Suprapubic skin (tissue), 4 donors: ENCODE results near the gene BPI. TPM values are rescaled to one million over a fixed set of nuclear protein-coding genes. Genes with fewer than 3 reads are reported as not detected.
A peak's percentile ranks its signal among the peaks of the same experiment; 100 is the strongest.
"Not testable (repeated sequence)": the region's sequence is repeated elsewhere in the genome, so short reads cannot be mapped to it uniquely, and the experiment has no call there.

Source experiments
- DNase-seq, 2 donors: peaks; one replicate each; pipeline ENCODE4 v3.0.0-alpha.2; 2019; ENCODE audit warnings: low spot score in 2 of 2
- H3K27ac ChIP-seq: fragments of 200-600 bp; sonication (generic); one replicate; pipeline ENCODE4 v1.5.1; 2019
- H3K27me3 ChIP-seq: fragments of 200-600 bp; sonication (generic); one replicate; pipeline ENCODE4 v1.5.1; 2019
- H3K36me3 ChIP-seq: fragments of 200-600 bp; sonication (generic); one replicate; pipeline ENCODE4 v1.5.1; 2019
- H3K4me1 ChIP-seq: fragments of 200-600 bp; sonication (generic); one replicate; pipeline ENCODE4 v1.5.1; 2019
- H3K4me3 ChIP-seq: fragments of 200-600 bp; sonication (generic); one replicate; pipeline ENCODE4 v1.5.1; 2019; ENCODE audit warnings: mild to moderate bottlenecking
- H3K9me3 ChIP-seq: fragments of 200-600 bp; sonication (generic); one replicate; pipeline ENCODE4 v1.5.1; 2019
- CTCF ChIP-seq, 2 donors: fragments of 200-600 bp in 1 of 2; fragments of 450-650 bp in 1 of 2; sonication (generic) in 1 of 2; IDR thresholded peaks; one replicate each; pipeline ENCODE4 v1.5.1; 2016 to 2019; ENCODE audit warnings: antibody characterized with exemption in 2 of 2, mild to moderate bottlenecking in 1 of 2, moderate library complexity in 1 of 2
- EP300 ChIP-seq: sonication (generic); formaldehyde crosslinking; IDR thresholded peaks from one replicate; pipeline ENCODE4 v1.6.1; 2017; ENCODE audit warnings: antibody characterized with exemption
- POLR2A ChIP-seq, 2 donors: fragments of 450-650 bp; IDR thresholded peaks; one replicate each; pipeline ENCODE4 v1.6.1; 2017; ENCODE audit warnings: antibody characterized with exemption in 2 of 2, mild to moderate bottlenecking in 2 of 2, moderate library complexity in 2 of 2
- POLR2AphosphoS5 ChIP-seq, 3 donors: sonication (generic); formaldehyde crosslinking; IDR thresholded peaks; one replicate each; pipeline ENCODE4 v1.6.1; 2017; ENCODE audit warnings: antibody characterized with exemption in 3 of 3
- WGBS: methylation state at CpG from one replicate; pipeline ENCODE4 v1.1.5; 2018; 5-methylcytosine and 5-hydroxymethylcytosine counted together
- total RNA-seq, 4 donors: library from RNA; depleted of rRNA; stranded (reverse); fragments of >200 nt; gene quantifications; one replicate each; pipeline ENCODE4 v1.1.0, GENCODE V29; 2016

BPI gene
- total RNA-seq, 4 donors from 2014 or later, result not detected

GRCh38 chr20:38372806-38373205 lies 68.8 kb downstream of the BPI start:
- no peak for DNase-seq
- Histone ChIP-seq H3K9me3 (no peaks in the 10 kb centered on the region), H3K4me1 (no peaks in the 10 kb centered on the region), H3K4me3 (no peak overlapping the region), H3K36me3 (no peaks in the 10 kb centered on the region), H3K27ac (no peak overlapping the region), H3K27me3 (peaks cover 8% of the 10 kb centered on the region)
- 59% methylated on average over 5 of the region's 5 CpGs for WGBS
- no peak for TF ChIP-seq CTCF (IDR thresholded peaks at IDR 0.05)
- no peak for TF ChIP-seq POLR2AphosphoS5 (IDR thresholded peaks at IDR 0.05)
- no peak for TF ChIP-seq POLR2A (IDR thresholded peaks at IDR 0.05)
- TF ChIP-seq EP300, result no peak

DNA sequence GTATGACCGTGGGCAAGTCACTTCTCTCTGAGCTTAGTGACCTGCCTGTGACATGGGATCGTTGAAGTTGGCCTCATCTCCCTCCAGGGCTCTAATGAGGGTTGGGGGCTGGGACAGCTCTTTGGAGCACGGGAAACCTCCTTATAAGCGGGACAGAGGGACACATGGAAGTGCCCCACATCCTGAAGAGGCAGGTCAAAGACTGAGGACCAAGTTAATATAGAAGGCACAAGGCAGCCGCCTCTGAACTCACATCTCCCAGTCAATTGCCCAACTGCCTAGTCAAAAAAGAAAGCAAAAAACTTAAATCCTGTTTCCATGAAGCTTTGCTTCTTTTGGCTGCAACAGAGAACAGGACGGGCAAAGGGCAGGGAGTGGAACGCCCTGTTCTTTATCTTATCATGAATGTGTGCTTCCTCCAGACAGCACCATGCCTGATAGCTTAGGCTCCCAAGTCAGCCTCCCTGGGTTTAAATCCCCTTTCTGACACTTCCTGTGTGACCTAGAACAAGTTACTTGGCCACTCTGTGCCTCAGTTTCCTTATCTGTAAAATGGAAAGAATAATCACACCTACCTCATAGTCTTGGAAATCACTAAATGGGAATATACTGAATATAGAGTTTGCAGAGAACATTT lies 69.4 kb downstream of the BPI start:
- Histone ChIP-seq H3K4me3 (no peak overlapping the region), H3K27ac (no peak overlapping the region), H3K9me3 (no peaks in the 10 kb centered on the region), H3K36me3 (no peaks in the 10 kb centered on the region), H3K4me1 (no peaks in the 10 kb centered on the region), H3K27me3 (peaks cover 8% of the 10 kb centered on the region)
- WGBS, result 52% methylated on average over 7 of the region's 7 CpGs
- TF ChIP-seq POLR2AphosphoS5 (IDR thresholded peaks at IDR 0.05), result no peak
- TF ChIP-seq EP300, result no peak
- TF ChIP-seq POLR2A (IDR thresholded peaks at IDR 0.05), result no peak
- no peak for TF ChIP-seq CTCF (IDR thresholded peaks at IDR 0.05)
- DNase-seq, result peak in 1 of 2 donors; percentile 65

DNA sequence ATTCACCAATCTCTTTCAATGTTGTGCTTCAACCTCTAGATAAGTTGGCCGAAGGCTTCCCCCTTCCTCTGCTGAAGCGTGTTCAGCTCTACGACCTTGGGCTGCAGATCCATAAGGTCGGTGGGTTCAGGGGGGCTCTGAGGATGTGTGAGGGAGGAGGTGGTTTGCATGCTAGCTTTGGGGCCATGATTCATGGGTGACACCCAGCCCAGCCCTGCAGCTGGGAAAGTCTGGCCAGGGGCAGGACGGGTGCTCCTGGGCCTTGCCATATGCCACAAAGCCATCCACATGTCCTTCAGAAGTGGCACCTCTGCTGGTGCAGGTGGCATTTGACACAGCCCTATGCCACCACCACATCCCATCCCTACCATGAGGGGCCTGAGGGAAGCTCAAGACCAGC lies 69.9 kb downstream of the BPI start:
- peak in 1 of 2 donors; percentile 45 for DNase-seq
- peaks cover 8% of the 10 kb centered on the region for H3K27me3 ChIP-seq
- no peak overlapping the region for H3K27ac ChIP-seq
- no peak for TF ChIP-seq EP300
- no peak for TF ChIP-seq POLR2AphosphoS5 (IDR thresholded peaks at IDR 0.05)
- TF ChIP-seq POLR2A (IDR thresholded peaks at IDR 0.05), result no peak
- TF ChIP-seq CTCF (IDR thresholded peaks at IDR 0.05), result no peak
- H3K36me3 ChIP-seq, result no peaks in the 10 kb centered on the region
- WGBS, result 85% methylated on average over 5 of the region's 5 CpGs
- no peak overlapping the region for H3K4me3 ChIP-seq
- no peaks in the 10 kb centered on the region for H3K9me3 ChIP-seq
- H3K4me1 ChIP-seq, result no peaks in the 10 kb centered on the region

DNA sequence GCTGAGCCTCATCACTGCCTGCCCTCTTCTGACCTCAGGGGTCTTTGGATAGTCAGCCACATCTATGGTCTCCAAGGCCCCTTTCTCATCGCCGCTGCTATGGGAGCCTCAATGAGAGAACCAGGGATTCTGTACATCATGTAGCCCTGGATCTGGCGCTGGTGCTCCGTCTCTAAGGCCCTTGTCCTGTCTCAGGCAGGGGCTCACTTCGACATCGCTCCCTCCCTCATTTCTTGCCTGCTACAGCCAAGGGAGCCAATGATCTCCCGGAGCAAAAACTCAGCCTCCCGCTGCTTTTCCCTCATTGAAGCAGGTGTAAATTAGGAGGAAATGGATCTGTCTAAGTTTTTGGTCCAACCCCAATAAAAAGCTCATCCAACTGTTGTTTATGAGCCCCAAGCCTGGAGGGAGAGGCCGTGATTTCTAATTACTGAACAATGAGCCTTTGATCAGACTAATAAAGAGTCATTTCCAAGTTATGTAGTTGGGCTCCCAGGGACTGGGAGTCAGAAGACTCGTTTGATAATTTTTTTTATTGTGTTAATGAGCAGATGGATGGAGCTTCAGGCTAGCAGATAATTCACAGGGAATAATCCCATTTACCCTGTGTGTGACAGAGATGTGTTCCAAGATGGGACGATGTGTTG lies 73.2 kb downstream of the BPI start:
- H3K4me1 ChIP-seq, result no peaks in the 10 kb centered on the region
- peaks cover 6% of the 10 kb centered on the region for H3K27me3 ChIP-seq
- H3K4me3 ChIP-seq, result no peak overlapping the region
- no peaks in the 10 kb centered on the region for H3K36me3 ChIP-seq
- whole genome bisulfite sequencing, result 70% methylated on average over 11 of the region's 11 CpGs
- peak in 1 of 2 donors; percentile 63 for DNase-seq
- H3K9me3 ChIP-seq, result no peaks in the 10 kb centered on the region
- H3K27ac ChIP-seq, result no peak overlapping the region
- TF ChIP-seq POLR2AphosphoS5 (IDR thresholded peaks at IDR 0.05), result no peak
- no peak for TF ChIP-seq POLR2A (IDR thresholded peaks at IDR 0.05)
- no peak for TF ChIP-seq EP300
- TF ChIP-seq CTCF (IDR thresholded peaks at IDR 0.05), result no peak

GRCh38 chr20:38377838-38378237 lies 73.9 kb downstream of the BPI start:
- 77% methylated on average over 5 of the region's 5 CpGs for WGBS
- DNase-seq, H3K27ac ChIP-seq, H3K9me3 ChIP-seq, H3K27me3 ChIP-seq, H3K36me3 ChIP-seq, H3K4me3 ChIP-seq, H3K4me1 ChIP-seq: not testable (repeated sequence)
